GM12801 (cell line): ENCODE data around the gene ADRA2C.

Source experiments
- TF ChIP-seq, protein P1 (sequence below): IDR thresholded peaks from one replicate; pipeline ENCODE4 v1.5.1; 2011; ENCODE audit warnings: control low read depth; ENCODE audit not compliant: insufficient read length; ENCODE audit errors: extremely low read depth

Gene ADRA2C

DNA sequence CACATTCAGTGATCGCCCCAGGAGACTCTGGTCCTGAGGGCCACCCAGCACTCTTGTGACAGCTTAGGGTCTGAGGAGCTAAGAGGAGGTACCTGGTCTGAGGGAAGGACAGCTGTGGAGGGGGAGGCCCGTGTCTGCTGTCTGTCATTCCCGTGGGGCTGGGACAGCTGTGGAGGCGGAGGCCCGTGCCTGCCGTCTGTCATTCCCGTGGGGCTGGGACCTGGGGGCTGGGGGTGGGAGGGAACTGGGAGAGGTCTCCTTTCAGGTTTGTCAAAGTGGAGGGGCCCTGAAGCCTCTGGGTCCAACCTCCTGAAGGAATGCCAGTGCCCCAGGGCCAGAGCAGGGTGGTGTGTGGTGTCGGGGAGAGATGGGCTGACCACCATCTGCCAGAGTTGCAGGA lies 45.0 kb upstream of the ADRA2C start:
- TF ChIP-seq, protein P1, sequence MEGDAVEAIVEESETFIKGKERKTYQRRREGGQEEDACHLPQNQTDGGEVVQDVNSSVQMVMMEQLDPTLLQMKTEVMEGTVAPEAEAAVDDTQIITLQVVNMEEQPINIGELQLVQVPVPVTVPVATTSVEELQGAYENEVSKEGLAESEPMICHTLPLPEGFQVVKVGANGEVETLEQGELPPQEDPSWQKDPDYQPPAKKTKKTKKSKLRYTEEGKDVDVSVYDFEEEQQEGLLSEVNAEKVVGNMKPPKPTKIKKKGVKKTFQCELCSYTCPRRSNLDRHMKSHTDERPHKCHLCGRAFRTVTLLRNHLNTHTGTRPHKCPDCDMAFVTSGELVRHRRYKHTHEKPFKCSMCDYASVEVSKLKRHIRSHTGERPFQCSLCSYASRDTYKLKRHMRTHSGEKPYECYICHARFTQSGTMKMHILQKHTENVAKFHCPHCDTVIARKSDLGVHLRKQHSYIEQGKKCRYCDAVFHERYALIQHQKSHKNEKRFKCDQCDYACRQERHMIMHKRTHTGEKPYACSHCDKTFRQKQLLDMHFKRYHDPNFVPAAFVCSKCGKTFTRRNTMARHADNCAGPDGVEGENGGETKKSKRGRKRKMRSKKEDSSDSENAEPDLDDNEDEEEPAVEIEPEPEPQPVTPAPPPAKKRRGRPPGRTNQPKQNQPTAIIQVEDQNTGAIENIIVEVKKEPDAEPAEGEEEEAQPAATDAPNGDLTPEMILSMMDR = no peak

DNA sequence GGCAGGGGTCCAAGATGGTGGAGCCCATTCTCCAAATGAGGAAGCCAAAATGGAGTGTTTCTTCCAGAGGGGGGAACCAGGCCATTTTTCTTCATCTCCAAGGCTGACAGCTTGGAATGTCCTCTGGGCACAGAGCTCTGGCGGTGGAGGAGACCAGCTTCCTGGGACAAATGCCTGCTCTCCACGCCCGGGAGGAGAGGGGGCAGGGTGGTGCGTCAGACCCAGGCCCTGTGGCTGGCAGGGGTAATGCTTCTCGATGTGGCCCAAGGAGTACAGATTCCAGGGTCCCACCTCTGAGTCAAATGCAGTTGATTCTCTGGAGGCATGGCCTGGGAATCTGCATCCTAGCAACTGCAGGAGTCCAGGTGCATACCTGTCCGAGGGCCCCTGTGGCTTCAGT lies 44.6 kb upstream of the ADRA2C start:
- TF ChIP-seq, protein P1 = no peak

DNA sequence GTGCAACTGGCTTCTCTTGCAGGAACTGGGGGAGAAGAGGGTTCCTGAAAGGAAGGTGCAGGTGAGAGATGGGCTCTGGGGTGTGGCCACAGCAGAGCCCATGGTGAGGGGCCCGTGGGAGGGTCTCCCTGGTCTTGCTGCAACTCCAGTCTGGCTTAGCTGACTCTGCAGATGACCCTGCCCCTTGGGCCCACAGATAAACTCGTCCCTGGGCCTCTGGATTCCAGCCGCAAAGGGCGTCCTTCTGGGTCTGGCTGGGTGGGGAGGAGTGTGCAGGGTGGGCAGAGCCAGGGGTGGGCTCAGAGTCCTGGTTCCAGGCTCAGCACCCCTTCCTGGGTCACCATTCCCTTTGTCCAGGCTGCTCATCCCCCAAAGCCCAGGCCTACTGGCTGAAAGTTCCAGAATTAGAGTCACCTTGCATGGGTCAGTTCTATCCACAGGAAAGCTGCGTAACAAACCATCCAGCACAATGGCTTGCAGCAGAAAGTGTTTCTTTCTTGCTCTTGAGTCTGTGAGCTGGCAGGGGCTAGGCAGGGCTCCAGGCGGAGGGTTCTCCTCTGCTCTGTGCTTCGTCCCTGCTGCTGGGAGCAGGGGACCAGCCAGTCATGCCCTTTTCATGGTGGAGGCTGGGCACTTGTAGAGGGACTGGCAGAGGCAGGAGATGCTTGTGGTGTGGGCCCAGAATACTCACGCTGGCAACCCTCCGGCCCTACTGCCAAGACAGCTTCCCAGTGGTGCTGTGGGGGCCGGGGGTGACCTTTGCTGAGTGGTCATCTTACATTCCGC lies 43.5 kb upstream of the ADRA2C start:
- TF ChIP-seq, protein P1 = no peak

DNA sequence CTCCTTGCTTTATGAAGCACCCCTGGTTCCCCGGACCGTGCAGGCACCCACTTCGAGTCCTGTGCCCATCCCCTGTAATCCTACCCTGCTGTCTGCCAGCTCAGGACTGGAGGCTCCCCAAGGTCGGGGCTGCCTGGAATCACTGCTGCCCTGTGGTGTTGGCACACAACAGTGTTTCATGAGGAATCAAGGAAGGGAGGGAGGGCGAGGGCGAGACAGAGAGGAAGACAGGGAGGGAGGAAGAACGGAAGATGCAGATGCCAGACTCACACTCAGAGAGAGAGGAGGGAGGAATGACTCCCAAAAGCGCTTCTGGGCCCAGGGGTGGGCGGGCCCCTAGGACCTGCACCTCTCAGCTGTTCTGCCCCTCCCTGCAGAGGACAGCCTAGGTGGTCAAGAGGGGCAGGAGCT lies 42.9 kb upstream of the ADRA2C start:
- TF ChIP-seq, protein P1 = no peak

DNA sequence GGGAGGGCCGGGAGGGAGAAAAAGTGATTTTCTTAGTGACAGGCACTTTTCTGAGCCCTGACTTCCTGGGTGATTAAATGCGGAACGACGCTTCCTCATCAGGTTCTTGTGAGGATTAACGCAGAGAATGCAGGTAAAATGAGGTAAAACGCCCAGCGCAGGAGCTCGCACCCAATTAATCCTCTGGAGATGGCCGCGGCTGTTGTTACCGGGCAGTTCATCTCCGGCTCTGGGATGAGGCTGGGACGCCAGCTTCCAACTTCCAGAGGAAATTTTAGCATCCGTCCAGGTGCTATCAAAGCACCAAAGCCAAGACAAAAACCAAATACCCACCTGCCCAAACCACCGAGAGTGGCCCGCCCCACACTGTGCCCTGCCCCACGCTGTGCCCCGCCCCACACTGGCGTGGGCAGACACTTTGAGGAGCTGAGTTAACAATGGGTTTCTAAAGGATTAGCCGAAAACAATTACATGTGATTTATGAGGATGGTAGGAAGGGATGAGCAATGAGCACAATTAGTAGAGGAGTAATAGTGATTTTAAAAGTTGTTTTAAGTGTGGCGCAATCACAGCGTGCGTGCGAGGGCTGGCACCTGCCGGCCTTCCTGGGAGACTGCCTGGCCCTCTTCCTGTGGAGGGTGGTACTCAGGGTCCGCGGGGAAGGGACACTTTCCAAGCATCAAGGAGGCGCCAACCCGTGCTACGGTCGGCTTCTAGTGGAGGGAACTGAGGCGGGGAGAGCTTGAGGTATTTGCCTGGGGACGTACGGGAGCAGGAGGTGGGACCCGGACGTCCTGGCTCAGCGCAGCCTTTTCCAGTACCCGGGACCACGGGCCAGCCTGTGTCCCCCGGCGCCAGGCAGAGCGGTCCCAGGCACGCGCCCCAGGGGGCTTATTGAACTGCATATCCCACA lies 41.6 kb upstream of the ADRA2C start:
- TF ChIP-seq, protein P1 = no peak

DNA sequence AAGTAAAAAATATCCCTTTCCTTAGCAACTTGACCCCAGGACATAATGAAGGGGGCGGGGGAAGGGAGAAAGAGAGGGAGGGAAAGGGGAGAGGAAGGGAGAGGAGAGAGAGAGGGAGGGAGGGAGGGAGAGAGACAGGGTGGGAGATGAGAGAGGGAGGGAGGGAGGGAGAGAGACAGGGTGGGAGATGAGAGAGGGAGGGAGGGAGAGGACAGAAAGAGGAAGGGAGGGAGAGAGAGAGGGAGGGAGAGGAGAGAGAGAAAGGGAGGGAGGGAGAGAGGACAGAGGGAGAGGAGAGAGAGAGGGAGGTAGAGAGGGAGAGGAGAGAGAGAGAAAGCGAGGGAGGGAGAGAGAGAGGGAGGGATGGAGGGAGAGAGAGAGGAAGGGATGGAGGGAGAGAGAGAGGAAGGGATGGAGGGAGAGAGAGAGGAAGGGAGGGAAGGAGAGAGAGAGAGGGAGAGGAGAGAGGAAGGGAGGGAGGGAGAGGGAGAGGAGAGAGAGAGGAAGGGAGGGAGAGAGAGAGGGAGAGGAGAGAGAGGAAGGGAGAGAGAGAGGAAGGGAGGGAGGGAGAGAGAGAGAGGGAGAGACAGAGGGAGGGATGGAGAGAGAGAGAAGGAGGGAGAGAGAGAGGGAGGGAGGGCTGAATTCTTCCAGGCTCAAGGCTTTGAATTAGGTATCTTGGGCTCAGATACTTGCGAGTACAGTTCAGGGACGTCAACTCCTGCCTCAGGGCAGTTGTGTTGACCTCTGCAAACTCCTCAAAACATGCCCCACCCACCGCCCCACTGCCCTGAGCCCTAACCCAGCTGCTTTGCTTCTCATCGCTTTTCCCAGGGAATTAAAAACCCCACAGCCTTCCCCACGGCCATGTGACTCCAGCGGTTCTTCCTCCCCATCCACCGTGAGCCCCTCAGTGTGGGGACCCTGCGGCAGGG lies 40.0 kb upstream of the ADRA2C start:
- TF ChIP-seq, protein P1 = no peak
